Body of pancreas (tissue), 4 donors: ENCODE results near the gene CST8.

Source experiments
- CTCF ChIP-seq, 7 experiments: fragments of 450-650 bp in 4 of 7; fragments of 200-600 bp in 3 of 7; sonication (generic) in 3 of 7; IDR thresholded peaks; one replicate each; pipeline ENCODE4 v1.5.1; 2016 to 2019; ENCODE audit warnings: antibody characterized with exemption in 7 of 7
- POLR2A ChIP-seq, 3 donors: fragments of 450-650 bp; IDR thresholded peaks; one replicate each; pipeline ENCODE4 v1.6.1; 2016; ENCODE audit warnings: antibody characterized with exemption in 3 of 3, mild to moderate bottlenecking in 2 of 3

DNA sequence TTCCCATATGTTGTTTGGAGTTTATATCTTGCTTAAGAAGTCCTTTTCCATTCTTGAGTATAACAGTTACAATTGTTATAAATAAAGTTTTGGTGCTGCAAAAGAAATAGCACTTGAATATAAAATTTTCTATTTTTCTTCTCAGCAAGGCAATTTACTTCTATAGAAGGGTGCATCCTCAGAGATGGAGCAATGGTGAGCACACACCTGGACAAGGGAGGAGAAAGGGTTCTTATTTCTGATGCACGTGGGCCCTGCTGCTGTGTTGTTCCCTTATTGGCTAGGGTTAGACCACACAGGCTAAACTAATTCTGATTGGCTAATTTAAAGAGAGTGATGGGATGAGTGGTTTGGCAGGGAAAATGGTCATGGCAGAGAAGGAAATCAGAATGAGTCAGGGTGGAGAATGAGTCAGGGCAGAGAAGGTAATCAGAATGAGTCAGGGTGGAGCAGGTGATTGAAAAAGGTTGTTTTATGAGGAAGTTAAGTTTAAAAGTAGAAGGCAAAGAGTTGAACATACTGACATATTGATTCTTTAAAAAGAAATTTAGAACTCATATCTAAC is 38.0 kb downstream of the CST8 start:
- TF ChIP-seq CTCF (IDR thresholded peaks at IDR 0.05) = no peak
- no peak for TF ChIP-seq POLR2A (IDR thresholded peaks at IDR 0.05)
